PFSK-1 (cell line): ENCODE data around the gene IL17B.

Experiments used
- POLR2AphosphoS5 ChIP-seq: IDR thresholded peaks from 2 replicates; pipeline ENCODE4 v1.6.1; 2012; ENCODE audit warnings: low read depth, mild to moderate bottlenecking, control low read depth, low read length, moderate library complexity
- TAF1 ChIP-seq: IDR thresholded peaks from 2 replicates; pipeline ENCODE4 v1.6.1; 2012; ENCODE audit warnings: low read length, control low read depth, borderline replicate concordance; ENCODE audit not compliant: insufficient read depth

DNA sequence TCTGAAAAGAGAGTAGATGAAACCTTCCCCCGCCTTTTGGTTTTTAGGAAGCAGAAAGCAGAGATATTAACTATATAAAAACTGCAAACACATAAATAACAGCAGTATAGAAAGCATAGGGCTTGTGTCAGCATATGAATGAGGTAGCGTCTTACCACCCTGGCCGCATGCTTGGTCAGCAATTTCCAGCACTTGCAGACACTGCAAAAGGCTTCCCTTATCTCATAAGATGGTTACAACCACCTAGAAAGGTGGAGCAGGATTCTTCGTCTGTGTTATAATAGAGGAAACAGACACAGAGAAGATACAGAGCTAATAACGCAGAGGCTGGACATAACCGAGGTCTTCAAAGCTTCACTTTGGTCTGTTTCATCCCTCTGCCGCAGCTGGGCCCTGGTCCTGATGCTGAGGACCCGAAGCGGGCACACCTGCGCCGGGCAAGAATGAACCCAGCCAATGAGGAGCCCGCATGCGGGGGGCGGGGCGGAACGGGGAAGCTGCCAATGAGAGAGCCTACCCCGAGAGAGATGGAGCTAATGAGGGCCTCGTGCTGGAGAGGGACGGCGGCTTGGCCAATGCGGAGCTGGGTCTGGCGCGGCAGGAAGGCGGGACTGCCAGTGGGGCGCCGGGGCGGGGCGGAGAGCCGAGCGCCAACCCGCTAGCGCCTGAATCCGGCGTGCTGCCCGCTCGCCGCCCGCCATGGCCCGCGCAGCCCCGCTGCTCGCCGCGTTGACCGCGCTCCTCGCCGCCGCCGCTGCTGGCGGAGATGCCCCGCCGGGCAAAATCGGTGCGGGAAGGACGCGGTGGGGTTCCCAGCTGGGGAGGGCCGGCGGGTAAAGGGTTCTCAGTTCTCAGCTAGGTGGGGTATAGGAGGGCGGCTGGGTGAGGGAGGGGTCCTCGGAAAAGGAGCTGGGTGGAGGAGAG lies 21.5 kb downstream of the IL17B start, which contains the start of gene PCYOX1L:
- TF ChIP-seq POLR2AphosphoS5 (no peak; the same call in 1 of the 2 replicates), TAF1 (no peak)
